ENCODE results near the gene STOX2.

STOX2 gene

DNA sequence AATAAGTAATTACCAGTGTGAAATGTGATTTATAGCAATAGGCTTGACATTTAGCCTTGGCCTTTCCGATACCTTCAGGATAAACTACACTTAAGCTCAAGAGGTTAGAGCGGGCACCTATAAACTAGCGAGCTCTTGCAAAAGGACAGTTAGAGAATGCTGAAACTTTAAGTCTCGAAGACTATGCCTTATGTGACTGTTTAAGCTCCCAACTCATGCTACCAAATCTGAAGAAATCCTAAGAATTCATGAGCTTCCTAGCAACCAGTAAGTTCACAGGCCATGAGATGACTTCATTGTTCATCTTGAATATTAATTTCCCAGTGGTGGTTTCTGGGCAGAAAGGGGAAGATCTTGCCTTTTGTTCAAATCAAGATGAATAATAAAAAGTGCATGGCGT lies 4.7 kb downstream of the STOX2 start:
- H3K18ac ChIP-seq (ENCODE audit: low read length): no peak overlapping the region
- no peak overlapping the region for H2BK120ac ChIP-seq (ENCODE audit: insufficient read depth, low read length, poor library complexity)
- no CpG with 5 or more reads among the region's 5 CpGs for WGBS (ENCODE audit: extremely low coverage, insufficient coverage, insufficient read length)
- peak in 1 of 2 donors; percentile 62 for DNase-seq
- no peak overlapping the region for H3K4me3 ChIP-seq (ENCODE audit: low read depth, low read length)
- peaks cover 2 to 10% of the 10 kb centered on the region in 2 experiments for H3K4me1 ChIP-seq (ENCODE audit: control insufficient read depth in 1 of 2, insufficient read depth in 2 of 2, low read length in 2 of 2)
- no peaks in the 10 kb centered on the region for H3K36me3 ChIP-seq (ENCODE audit: control insufficient read depth in 1 of 2, insufficient read depth in 2 of 2, low read length in 2 of 2)
- no peak overlapping the region for H3K4ac ChIP-seq (ENCODE audit: low read depth, low read length)
- no peak overlapping the region for H2AK5ac ChIP-seq (ENCODE audit: low read length)
- no peak overlapping the region for H3K4me2 ChIP-seq (ENCODE audit: low read length)
- no peak overlapping the region for H2BK5ac ChIP-seq (ENCODE audit: low read depth, low read length, poor library complexity)
- H3K9ac ChIP-seq (ENCODE audit: low read length): no peak overlapping the region
- H3K14ac ChIP-seq (ENCODE audit: low read length): no peak overlapping the region
- H2BK12ac ChIP-seq (ENCODE audit: low read length): no peak overlapping the region
- peaks cover 13% of the 10 kb centered on the region for H3K79me1 ChIP-seq (ENCODE audit: low read length)
- H3K27me3 ChIP-seq (ENCODE audit: insufficient read depth, low read length): no peaks in the 10 kb centered on the region
- no peak overlapping the region for H4K91ac ChIP-seq (ENCODE audit: low read depth, low read length)
- no peak overlapping the region for H3K27ac ChIP-seq (ENCODE audit: low read depth, low read length)
- peaks cover 10% of the 10 kb centered on the region for H3K79me2 ChIP-seq (ENCODE audit: control insufficient read depth, insufficient read depth, low read length, poor library complexity)
- no peak overlapping the region for H4K8ac ChIP-seq (ENCODE audit: low read depth, low read length)
- H3K9me3 ChIP-seq (ENCODE audit: insufficient read depth, low read depth, low read length): peaks cover 2% of the 10 kb centered on the region
- no peak overlapping the region for H4K12ac ChIP-seq (ENCODE audit: low read depth, low read length)
- no peak overlapping the region for H2AFZ ChIP-seq (ENCODE audit: insufficient read depth, low read length, poor library complexity)
- no peak overlapping the region for H3K23ac ChIP-seq (ENCODE audit: low read length)

DNA sequence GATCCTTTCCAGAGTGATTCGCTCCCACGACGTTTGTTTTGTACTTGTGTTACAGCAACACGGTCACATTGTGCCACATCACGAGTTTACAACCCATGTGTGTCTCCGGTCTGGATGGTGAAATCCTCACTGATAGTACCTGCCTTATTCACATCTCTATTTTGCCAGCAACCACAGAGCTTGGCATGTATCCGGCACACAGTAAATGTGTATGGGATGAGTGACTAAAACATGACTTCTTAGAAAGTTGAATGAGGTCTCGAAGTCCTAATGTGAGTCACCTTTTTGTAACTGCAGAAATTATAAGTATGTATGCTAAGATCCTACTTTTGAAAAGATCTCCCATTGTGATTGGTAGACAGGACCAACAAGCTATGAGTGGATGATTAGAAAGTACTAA lies 7.5 kb downstream of the STOX2 start:
- no peak overlapping the region for H3K23ac ChIP-seq (ENCODE audit: low read length)
- H3K4me2 ChIP-seq (ENCODE audit: low read length): no peak overlapping the region
- H3K4ac ChIP-seq (ENCODE audit: low read depth, low read length): no peak overlapping the region
- H2AK5ac ChIP-seq (ENCODE audit: low read length): no peak overlapping the region
- no peaks in the 10 kb centered on the region for H3K79me2 ChIP-seq (ENCODE audit: control insufficient read depth, insufficient read depth, low read length, poor library complexity)
- H3K14ac ChIP-seq (ENCODE audit: low read length): no peak overlapping the region
- no peaks in the 10 kb centered on the region for H3K4me1 ChIP-seq (ENCODE audit: control insufficient read depth in 1 of 2, insufficient read depth in 2 of 2, low read length in 2 of 2)
- H3K18ac ChIP-seq (ENCODE audit: low read length): no peak overlapping the region
- H3K27ac ChIP-seq (ENCODE audit: low read depth, low read length): no peak overlapping the region
- H3K9ac ChIP-seq (ENCODE audit: low read length): no peak overlapping the region
- peak in 1 of 2 donors; percentile 62 for DNase-seq
- H3K9me3 ChIP-seq (ENCODE audit: insufficient read depth, low read depth, low read length): no peaks in the 10 kb centered on the region
- H2BK120ac ChIP-seq (ENCODE audit: insufficient read depth, low read length, poor library complexity): no peak overlapping the region
- no peak overlapping the region for H2BK5ac ChIP-seq (ENCODE audit: low read depth, low read length, poor library complexity)
- H2AFZ ChIP-seq (ENCODE audit: insufficient read depth, low read length, poor library complexity): no peak overlapping the region
- no peak overlapping the region for H4K8ac ChIP-seq (ENCODE audit: low read depth, low read length)
- H3K27me3 ChIP-seq (ENCODE audit: insufficient read depth, low read length): no peaks in the 10 kb centered on the region
- H2BK12ac ChIP-seq (ENCODE audit: low read length): no peak overlapping the region
- no peak overlapping the region for H3K4me3 ChIP-seq (ENCODE audit: low read depth, low read length)
- H4K91ac ChIP-seq (ENCODE audit: low read depth, low read length): no peak overlapping the region
- no peaks in the 10 kb centered on the region for H3K79me1 ChIP-seq (ENCODE audit: low read length)
- H3K36me3 ChIP-seq (ENCODE audit: control insufficient read depth in 1 of 2, insufficient read depth in 2 of 2, low read length in 2 of 2): no peaks in the 10 kb centered on the region
- no peak overlapping the region for H4K12ac ChIP-seq (ENCODE audit: low read depth, low read length)
- no CpG with 5 or more reads among the region's 8 CpGs for WGBS (ENCODE audit: extremely low coverage, insufficient coverage, insufficient read length)

DNA sequence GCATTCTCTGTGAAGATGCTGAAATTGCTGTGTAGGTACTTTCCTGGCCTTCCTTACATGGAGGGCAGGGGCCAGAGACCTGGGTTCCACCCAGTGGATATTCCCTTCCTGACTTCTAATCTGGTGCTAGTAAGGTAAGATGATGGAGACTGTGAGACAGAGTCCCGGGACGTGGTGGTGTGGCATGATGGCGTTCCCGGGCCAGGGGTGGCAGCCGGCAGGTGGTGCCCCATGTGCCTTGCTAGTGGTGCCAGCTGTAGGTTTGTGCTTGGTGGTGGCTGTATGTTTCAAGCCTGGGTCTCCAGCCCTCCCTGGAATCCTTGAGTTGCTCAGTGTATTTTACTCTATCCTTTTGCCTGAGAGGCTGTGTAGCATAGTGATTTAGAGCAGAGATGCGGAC lies 10.9 kb downstream of the STOX2 start:
- no peak overlapping the region for H2AFZ ChIP-seq (ENCODE audit: insufficient read depth, low read length, poor library complexity)
- no peaks in the 10 kb centered on the region for H3K9me3 ChIP-seq (ENCODE audit: insufficient read depth, low read depth, low read length)
- no peak overlapping the region for H4K8ac ChIP-seq (ENCODE audit: low read depth, low read length)
- no peak overlapping the region for H3K27ac ChIP-seq (ENCODE audit: low read depth, low read length)
- H3K9ac ChIP-seq (ENCODE audit: low read length): no peak overlapping the region
- no peak overlapping the region for H3K14ac ChIP-seq (ENCODE audit: low read length)
- no peak overlapping the region for H4K12ac ChIP-seq (ENCODE audit: low read depth, low read length)
- H3K18ac ChIP-seq (ENCODE audit: low read length): no peak overlapping the region
- no peak overlapping the region for H2BK120ac ChIP-seq (ENCODE audit: insufficient read depth, low read length, poor library complexity)
- no peaks in the 10 kb centered on the region for H3K79me2 ChIP-seq (ENCODE audit: control insufficient read depth, insufficient read depth, low read length, poor library complexity)
- no peaks in the 10 kb centered on the region for H3K36me3 ChIP-seq (ENCODE audit: control insufficient read depth in 1 of 2, insufficient read depth in 2 of 2, low read length in 2 of 2)
- H3K27me3 ChIP-seq (ENCODE audit: insufficient read depth, low read length): no peaks in the 10 kb centered on the region
- H3K4me1 ChIP-seq (ENCODE audit: control insufficient read depth in 1 of 2, insufficient read depth in 2 of 2, low read length in 2 of 2): no peaks in the 10 kb centered on the region
- no peak overlapping the region for H3K4me2 ChIP-seq (ENCODE audit: low read length)
- H2AK5ac ChIP-seq (ENCODE audit: low read length): no peak overlapping the region
- H3K4me3 ChIP-seq (ENCODE audit: low read depth, low read length): no peak overlapping the region
- H3K23ac ChIP-seq (ENCODE audit: low read length): no peak overlapping the region
- peak overlapping the region; percentile 0 for H3K4ac ChIP-seq (ENCODE audit: low read depth, low read length)
- no CpG with 5 or more reads among the region's 6 CpGs for WGBS (ENCODE audit: extremely low coverage, insufficient coverage, insufficient read length)
- no peak overlapping the region for H2BK5ac ChIP-seq (ENCODE audit: low read depth, low read length, poor library complexity)
- DNase-seq: no peak
- H4K91ac ChIP-seq (ENCODE audit: low read depth, low read length): no peak overlapping the region
- H2BK12ac ChIP-seq (ENCODE audit: low read length): no peak overlapping the region
- no peaks in the 10 kb centered on the region for H3K79me1 ChIP-seq (ENCODE audit: low read length)

DNA sequence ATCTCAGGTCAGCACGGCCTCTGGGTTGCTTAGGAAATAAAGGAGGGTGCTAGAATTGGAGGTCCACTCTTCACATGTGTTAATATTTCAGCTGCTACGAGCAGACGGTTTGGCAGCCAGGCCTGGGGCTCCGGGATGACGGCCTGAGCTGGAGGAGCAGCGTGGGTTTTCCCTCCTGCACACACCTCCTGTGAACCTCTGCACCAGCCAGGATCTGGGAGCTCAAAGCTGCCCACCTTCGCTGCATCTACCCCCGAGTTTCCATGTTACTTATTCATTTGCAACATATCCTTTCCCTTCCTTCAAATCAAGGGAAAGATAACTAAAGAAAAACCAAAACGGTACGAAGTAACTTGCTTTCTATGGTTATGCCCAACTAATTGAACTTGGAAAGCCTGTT lies 13.6 kb downstream of the STOX2 start:
- no CpG with 5 or more reads among the region's 10 CpGs for WGBS (ENCODE audit: extremely low coverage, insufficient coverage, insufficient read length)

More for the DNA sequence above, 13.6 kb downstream of the STOX2 start:
- Histone ChIP-seq H3K27me3 (ENCODE audit: insufficient read depth, low read length) (no peaks in the 10 kb centered on the region), H3K23ac (ENCODE audit: low read length) (no peak overlapping the region), H3K4me3 (ENCODE audit: low read depth, low read length) (no peak overlapping the region), H2BK12ac (ENCODE audit: low read length) (no peak overlapping the region), H3K4me2 (ENCODE audit: low read length) (no peak overlapping the region), H2AK5ac (ENCODE audit: low read length) (no peak overlapping the region), H3K9me3 (ENCODE audit: insufficient read depth, low read depth, low read length) (no peaks in the 10 kb centered on the region), H3K18ac (ENCODE audit: low read length) (no peak overlapping the region), H3K79me2 (ENCODE audit: control insufficient read depth, insufficient read depth, low read length, poor library complexity) (no peaks in the 10 kb centered on the region), H3K4ac (ENCODE audit: low read depth, low read length) (no peak overlapping the region), H3K27ac (ENCODE audit: low read depth, low read length) (no peak overlapping the region), H3K9ac (ENCODE audit: low read length) (no peak overlapping the region), H3K36me3 (ENCODE audit: control insufficient read depth in 1 of 2, insufficient read depth in 2 of 2, low read length in 2 of 2) (no peaks in the 10 kb centered on the region), H3K4me1 (ENCODE audit: control insufficient read depth in 1 of 2, insufficient read depth in 2 of 2, low read length in 2 of 2) (no peaks in the 10 kb centered on the region), H3K14ac (ENCODE audit: low read length) (no peak overlapping the region), H4K8ac (ENCODE audit: low read depth, low read length) (no peak overlapping the region), H3K79me1 (ENCODE audit: low read length) (no peaks in the 10 kb centered on the region), H2AFZ (ENCODE audit: insufficient read depth, low read length, poor library complexity) (no peak overlapping the region), H4K91ac (ENCODE audit: low read depth, low read length) (no peak overlapping the region), H4K12ac (ENCODE audit: low read depth, low read length) (no peak overlapping the region), H2BK120ac (ENCODE audit: insufficient read depth, low read length, poor library complexity) (no peak overlapping the region), H2BK5ac (ENCODE audit: low read depth, low read length, poor library complexity) (no peak overlapping the region)
- DNase-seq: no peak
